ENCODE measurements around the gene UBXN11. TPM values are rescaled to one million over a fixed set of nuclear protein-coding genes. Genes with fewer than 3 reads are reported as not detected.

Gene UBXN11
- total RNA-seq, 1 donor from 2014 or later = 12.8 TPM

DNA sequence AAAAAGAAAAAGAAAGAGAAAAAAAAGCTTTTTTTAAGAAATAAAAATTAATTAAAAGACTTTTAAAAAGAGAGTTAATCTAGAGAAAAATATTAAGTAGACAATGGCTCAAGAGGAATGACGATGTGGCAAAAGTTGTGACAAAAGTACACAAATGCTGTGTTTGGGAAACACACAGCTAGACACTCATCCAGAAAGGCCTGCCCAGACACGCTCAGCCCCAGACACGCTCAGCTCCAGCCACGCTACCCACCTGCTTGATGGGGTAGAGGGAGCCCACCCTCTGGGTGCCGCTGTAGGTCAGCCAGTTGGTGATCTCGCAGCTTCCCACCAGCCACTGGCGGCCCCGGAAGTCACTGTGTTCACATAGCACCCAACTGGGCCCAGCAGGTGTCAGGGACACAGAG, 21.5 kb upstream of the UBXN11 start:
- Mint-ChIP-seq H3K36me3 (ENCODE audit: low read depth, unreplicated experiment) (no peaks in the 10 kb centered on the region), H3K4me3 (ENCODE audit: unreplicated experiment) (no peak overlapping the region), H3K27me3 (ENCODE audit: low read depth, unreplicated experiment) (no peaks in the 10 kb centered on the region), H3K9me3 (ENCODE audit: unreplicated experiment) (no peaks in the 10 kb centered on the region), H3K27ac (ENCODE audit: unreplicated experiment) (no peak overlapping the region), H3K4me1 (ENCODE audit: low read depth, unreplicated experiment) (no peaks in the 10 kb centered on the region)
- H3K27ac ChIP-seq (ENCODE audit: low read depth, low read length) = no peak overlapping the region
- no peaks in the 10 kb centered on the region for H3K9me3 ChIP-seq (ENCODE audit: insufficient read depth, low read depth, low read length)
- peaks cover 5% of the 10 kb centered on the region for H3K4me1 ChIP-seq (ENCODE audit: insufficient read depth, low read length)
- no peaks in the 10 kb centered on the region for H3K27me3 ChIP-seq (ENCODE audit: insufficient read depth, low read length)
- no peaks in the 10 kb centered on the region for H3K36me3 ChIP-seq (ENCODE audit: insufficient read depth, low read length)
- no peak overlapping the region for H3K4me2 ChIP-seq (ENCODE audit: low read length)
- TF ChIP-seq, protein P1, sequence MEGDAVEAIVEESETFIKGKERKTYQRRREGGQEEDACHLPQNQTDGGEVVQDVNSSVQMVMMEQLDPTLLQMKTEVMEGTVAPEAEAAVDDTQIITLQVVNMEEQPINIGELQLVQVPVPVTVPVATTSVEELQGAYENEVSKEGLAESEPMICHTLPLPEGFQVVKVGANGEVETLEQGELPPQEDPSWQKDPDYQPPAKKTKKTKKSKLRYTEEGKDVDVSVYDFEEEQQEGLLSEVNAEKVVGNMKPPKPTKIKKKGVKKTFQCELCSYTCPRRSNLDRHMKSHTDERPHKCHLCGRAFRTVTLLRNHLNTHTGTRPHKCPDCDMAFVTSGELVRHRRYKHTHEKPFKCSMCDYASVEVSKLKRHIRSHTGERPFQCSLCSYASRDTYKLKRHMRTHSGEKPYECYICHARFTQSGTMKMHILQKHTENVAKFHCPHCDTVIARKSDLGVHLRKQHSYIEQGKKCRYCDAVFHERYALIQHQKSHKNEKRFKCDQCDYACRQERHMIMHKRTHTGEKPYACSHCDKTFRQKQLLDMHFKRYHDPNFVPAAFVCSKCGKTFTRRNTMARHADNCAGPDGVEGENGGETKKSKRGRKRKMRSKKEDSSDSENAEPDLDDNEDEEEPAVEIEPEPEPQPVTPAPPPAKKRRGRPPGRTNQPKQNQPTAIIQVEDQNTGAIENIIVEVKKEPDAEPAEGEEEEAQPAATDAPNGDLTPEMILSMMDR (IDR thresholded peaks at IDR 0.05; ENCODE audit: insufficient read depth, low read depth, low read length) = no peak
- TF ChIP-seq EZH2 (IDR thresholded peaks at IDR 0.05; ENCODE audit: insufficient read depth, low read length) = no peak
- no peak for DNase-seq (ENCODE audit: low read depth)
- no peaks in the 10 kb centered on the region for H3K79me2 ChIP-seq (ENCODE audit: insufficient read depth, low read length)
- no peak overlapping the region for H3K4me3 ChIP-seq (ENCODE audit: insufficient read depth, low read depth, low read length)
- no peak overlapping the region for H2AFZ ChIP-seq (ENCODE audit: low read depth, low read length)
- H4K20me1 ChIP-seq (ENCODE audit: insufficient read depth, low read length) = no peaks in the 10 kb centered on the region
- no peak overlapping the region for H3K9ac ChIP-seq (ENCODE audit: low read length)
- no peak for FAIRE-seq

DNA sequence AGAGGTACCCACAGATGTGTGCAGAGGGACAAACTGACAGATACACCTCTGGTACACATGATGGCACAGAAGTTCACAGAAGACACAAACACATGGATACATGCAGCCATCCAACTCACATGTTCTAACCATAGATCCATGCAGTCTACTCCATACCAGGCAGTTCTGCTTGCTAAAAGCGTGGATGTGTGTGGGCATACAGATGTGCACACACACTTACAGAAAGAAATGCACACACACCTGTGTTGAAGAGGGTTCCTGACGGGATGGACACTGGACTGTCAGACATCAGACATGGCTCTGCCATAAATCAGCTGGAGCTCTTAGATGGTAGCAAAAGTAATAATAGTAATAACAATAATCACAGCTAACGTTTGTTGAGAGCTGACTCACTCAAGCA, 18.1 kb upstream of the UBXN11 start:
- Mint-ChIP-seq H3K36me3 (ENCODE audit: low read depth, unreplicated experiment) (peaks cover 3% of the 10 kb centered on the region), H3K27me3 (ENCODE audit: low read depth, unreplicated experiment) (peaks cover 3% of the 10 kb centered on the region), H3K27ac (ENCODE audit: unreplicated experiment) (no peak overlapping the region), H3K4me1 (ENCODE audit: low read depth, unreplicated experiment) (peaks cover 5% of the 10 kb centered on the region), H3K9me3 (ENCODE audit: unreplicated experiment) (no peaks in the 10 kb centered on the region), H3K4me3 (ENCODE audit: unreplicated experiment) (no peak overlapping the region)
- Histone ChIP-seq H3K36me3 (ENCODE audit: insufficient read depth, low read length) (no peaks in the 10 kb centered on the region), H3K9ac (ENCODE audit: low read length) (no peak overlapping the region), H4K20me1 (ENCODE audit: insufficient read depth, low read length) (no peaks in the 10 kb centered on the region), H2AFZ (ENCODE audit: low read depth, low read length) (no peak overlapping the region), H3K4me1 (ENCODE audit: insufficient read depth, low read length) (peaks cover 5% of the 10 kb centered on the region), H3K9me3 (ENCODE audit: insufficient read depth, low read depth, low read length) (no peaks in the 10 kb centered on the region), H3K27me3 (ENCODE audit: insufficient read depth, low read length) (no peaks in the 10 kb centered on the region), H3K27ac (ENCODE audit: low read depth, low read length) (no peak overlapping the region), H3K79me2 (ENCODE audit: insufficient read depth, low read length) (no peaks in the 10 kb centered on the region), H3K4me3 (ENCODE audit: insufficient read depth, low read depth, low read length) (no peak overlapping the region), H3K4me2 (ENCODE audit: low read length) (no peak overlapping the region)
- TF ChIP-seq EZH2 (IDR thresholded peaks at IDR 0.05; ENCODE audit: insufficient read depth, low read length) = no peak
- TF ChIP-seq, protein P1 (IDR thresholded peaks at IDR 0.05; ENCODE audit: insufficient read depth, low read depth, low read length) = no peak
- FAIRE-seq (no peak), DNase-seq (ENCODE audit: low read depth) (no peak)

DNA sequence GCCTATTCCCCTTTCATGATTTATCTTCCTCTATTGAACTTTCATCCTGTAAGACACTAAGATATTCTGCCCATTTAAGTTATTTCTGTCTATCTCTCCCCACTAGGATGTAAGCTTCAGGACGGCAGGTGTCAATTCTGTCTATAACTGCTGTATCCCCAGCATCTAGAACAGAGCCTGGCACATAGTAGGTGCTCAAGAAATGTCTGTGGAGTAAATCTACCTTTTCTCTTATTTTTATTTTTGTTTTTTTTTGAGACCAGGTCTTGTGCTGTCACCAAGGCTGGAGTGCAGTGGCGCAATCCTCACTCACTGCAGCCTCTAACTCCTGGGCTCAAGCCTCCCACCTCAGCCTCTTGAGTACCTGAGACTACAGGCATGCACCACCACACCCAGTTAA, 16.9 kb upstream of the UBXN11 start:
- peaks cover 5% of the 10 kb centered on the region for H3K4me1 ChIP-seq (ENCODE audit: insufficient read depth, low read length)
- H3K27ac ChIP-seq (ENCODE audit: low read depth, low read length) = no peak overlapping the region
- H3K36me3 ChIP-seq (ENCODE audit: insufficient read depth, low read length) = no peaks in the 10 kb centered on the region
- H3K79me2 ChIP-seq (ENCODE audit: insufficient read depth, low read length) = no peaks in the 10 kb centered on the region
- H3K4me1 Mint-ChIP-seq (ENCODE audit: low read depth, unreplicated experiment) = peaks cover 5% of the 10 kb centered on the region
- H3K4me2 ChIP-seq (ENCODE audit: low read length) = no peak overlapping the region
- H3K9ac ChIP-seq (ENCODE audit: low read length) = no peak overlapping the region
- no peaks in the 10 kb centered on the region for H3K9me3 ChIP-seq (ENCODE audit: insufficient read depth, low read depth, low read length)
- H3K27me3 ChIP-seq (ENCODE audit: insufficient read depth, low read length) = no peaks in the 10 kb centered on the region
- no peak for TF ChIP-seq EZH2 (IDR thresholded peaks at IDR 0.05; ENCODE audit: insufficient read depth, low read length)
- TF ChIP-seq, protein P1 (IDR thresholded peaks at IDR 0.05; ENCODE audit: insufficient read depth, low read depth, low read length) = no peak
- DNase-seq (ENCODE audit: low read depth) (no peak), FAIRE-seq (no peak)
- H3K27ac Mint-ChIP-seq (ENCODE audit: unreplicated experiment) = no peak overlapping the region
- H4K20me1 ChIP-seq (ENCODE audit: insufficient read depth, low read length) = no peaks in the 10 kb centered on the region
- peaks cover 3% of the 10 kb centered on the region for H3K27me3 Mint-ChIP-seq (ENCODE audit: low read depth, unreplicated experiment)
- H3K4me3 Mint-ChIP-seq (ENCODE audit: unreplicated experiment) = no peak overlapping the region
- no peak overlapping the region for H2AFZ ChIP-seq (ENCODE audit: low read depth, low read length)
- no peak overlapping the region for H3K4me3 ChIP-seq (ENCODE audit: insufficient read depth, low read depth, low read length)
- peaks cover 3% of the 10 kb centered on the region for H3K36me3 Mint-ChIP-seq (ENCODE audit: low read depth, unreplicated experiment)
- H3K9me3 Mint-ChIP-seq (ENCODE audit: unreplicated experiment) = no peaks in the 10 kb centered on the region

Measured in astrocyte (in vitro differentiated cells and primary cell).